GM19452 (cell line): ENCODE results near the gene MSL2.
"Not testable (repeated sequence)": the region's sequence is repeated elsewhere in the genome, so short reads cannot be mapped to it uniquely, and the experiment has no call there.

Experiments
- ATAC-seq: cut with Tn5 transposase; IDR thresholded peaks from one replicate; pipeline ENCODE4 v1.9.1; 2021; ENCODE audit not compliant: unreplicated experiment

Gene MSL2

GRCh38 chr3:136146981-136147729, 49.0 kb downstream of the MSL2 start:
- no peak for ATAC-seq

GRCh38 chr3:136144397-136144796, 51.7 kb downstream of the MSL2 start:
- not testable (repeated sequence) for ATAC-seq

GRCh38 chr3:136142592-136142991, 53.5 kb downstream of the MSL2 start:
- no peak for ATAC-seq

- no peak for ATAC-seq
These were observed 54.2 kb downstream of the MSL2 start for GRCh38 chr3:136141891-136142290.

- ATAC-seq, result no peak
These were observed 54.8 kb downstream of the MSL2 start for GRCh38 chr3:136141291-136141785.

GRCh38 chr3:136136454-136136853, 59.7 kb downstream of the MSL2 start:
- no peak for ATAC-seq

- no peak for ATAC-seq
These were observed 60.9 kb downstream of the MSL2 start for GRCh38 chr3:136135039-136135802.

GRCh38 chr3:136134091-136134490, 62.0 kb downstream of the MSL2 start:
- ATAC-seq, result no peak

- not testable (repeated sequence) for ATAC-seq
These were observed 64.5 kb downstream of the MSL2 start for GRCh38 chr3:136131647-136132046.

- no peak for ATAC-seq
These were observed 74.1 kb downstream of the MSL2 start for GRCh38 chr3:136122006-136122405.

- ATAC-seq, result peak; percentile 86
These were observed 75.5 kb downstream of the MSL2 start for GRCh38 chr3:136120373-136121348.

GRCh38 chr3:136119783-136120182, 76.4 kb downstream of the MSL2 start:
- not testable (repeated sequence) for ATAC-seq

- not testable (repeated sequence) for ATAC-seq
These were observed 76.8 kb downstream of the MSL2 start for GRCh38 chr3:136119332-136119731.

- ATAC-seq, result no peak
These were observed 81.7 kb downstream of the MSL2 start for GRCh38 chr3:136114421-136114820.

GRCh38 chr3:136110481-136110880, 85.7 kb downstream of the MSL2 start:
- no peak for ATAC-seq

GRCh38 chr3:136109499-136109898, 86.6 kb downstream of the MSL2 start:
- peak; percentile 95 for ATAC-seq

- no peak for ATAC-seq
These were observed 90.0 kb downstream of the MSL2 start for GRCh38 chr3:136106101-136106500.

- no peak for ATAC-seq
These were observed 91.1 kb downstream of the MSL2 start for GRCh38 chr3:136105044-136105443.
